D721Med (cell line): ENCODE data around the gene IQSEC1.

Experiments
- DNase-seq: peaks from one replicate; pipeline ENCODE4 v3.0.0; 2011; ENCODE audit warnings: low spot score; ENCODE audit not compliant: insufficient read length
- FAIRE-seq: peaks from 2 replicates; lab custom pipeline; 2011; peaks lifted over from hg19 to GRCh38; lab: Jason Lieb, UNC
- CTCF ChIP-seq: IDR thresholded peaks from 2 replicates; pipeline ENCODE4 v1.5.1; 2012; ENCODE audit warnings: mild to moderate bottlenecking, control low read depth; ENCODE audit not compliant: insufficient read depth; ENCODE audit errors: missing control alignments

The IQSEC1 gene

GRCh38 chr3:12974334-12974733, 98.9 kb downstream of the IQSEC1 start:
- DNase-seq (no peak), FAIRE-seq (no peak)
- TF ChIP-seq CTCF, result no peak

- TF ChIP-seq CTCF, result no peak
- FAIRE-seq (no peak), DNase-seq (no peak)
These were observed 99.4 kb downstream of the IQSEC1 start for GRCh38 chr3:12973827-12974226.

GRCh38 chr3:12972781-12973702, 100.2 kb downstream of the IQSEC1 start:
- TF ChIP-seq CTCF, result no peak
- FAIRE-seq, result no peak
- DNase-seq, result no peak

GRCh38 chr3:12972043-12972442, 101.2 kb downstream of the IQSEC1 start:
- TF ChIP-seq CTCF, result no peak
- no peak for DNase-seq
- no peak for FAIRE-seq

GRCh38 chr3:12970684-12971083, 102.5 kb downstream of the IQSEC1 start:
- TF ChIP-seq CTCF, result no peak
- no peak for DNase-seq
- no peak for FAIRE-seq

- DNase-seq, result no peak
- FAIRE-seq, result no peak
- no peak for TF ChIP-seq CTCF
These were observed 103.7 kb downstream of the IQSEC1 start for GRCh38 chr3:12969486-12969885.

GRCh38 chr3:12968541-12968940, 104.7 kb downstream of the IQSEC1 start:
- no peak for DNase-seq
- FAIRE-seq, result no peak
- TF ChIP-seq CTCF, result no peak
